HG03025 (cell line): Measurements from ENCODE around the gene PAGR1.
"Not testable (repeated sequence)": the region's sequence is repeated elsewhere in the genome, so short reads cannot be mapped to it uniquely, and the experiment has no call there.

Experiments
- ATAC-seq: cut with Tn5 transposase; IDR thresholded peaks from one replicate; pipeline ENCODE4 v1.9.1; 2021; ENCODE audit warnings: mild to moderate bottlenecking, moderate library complexity; ENCODE audit not compliant: unreplicated experiment, low FRiP score

Gene PAGR1

DNA sequence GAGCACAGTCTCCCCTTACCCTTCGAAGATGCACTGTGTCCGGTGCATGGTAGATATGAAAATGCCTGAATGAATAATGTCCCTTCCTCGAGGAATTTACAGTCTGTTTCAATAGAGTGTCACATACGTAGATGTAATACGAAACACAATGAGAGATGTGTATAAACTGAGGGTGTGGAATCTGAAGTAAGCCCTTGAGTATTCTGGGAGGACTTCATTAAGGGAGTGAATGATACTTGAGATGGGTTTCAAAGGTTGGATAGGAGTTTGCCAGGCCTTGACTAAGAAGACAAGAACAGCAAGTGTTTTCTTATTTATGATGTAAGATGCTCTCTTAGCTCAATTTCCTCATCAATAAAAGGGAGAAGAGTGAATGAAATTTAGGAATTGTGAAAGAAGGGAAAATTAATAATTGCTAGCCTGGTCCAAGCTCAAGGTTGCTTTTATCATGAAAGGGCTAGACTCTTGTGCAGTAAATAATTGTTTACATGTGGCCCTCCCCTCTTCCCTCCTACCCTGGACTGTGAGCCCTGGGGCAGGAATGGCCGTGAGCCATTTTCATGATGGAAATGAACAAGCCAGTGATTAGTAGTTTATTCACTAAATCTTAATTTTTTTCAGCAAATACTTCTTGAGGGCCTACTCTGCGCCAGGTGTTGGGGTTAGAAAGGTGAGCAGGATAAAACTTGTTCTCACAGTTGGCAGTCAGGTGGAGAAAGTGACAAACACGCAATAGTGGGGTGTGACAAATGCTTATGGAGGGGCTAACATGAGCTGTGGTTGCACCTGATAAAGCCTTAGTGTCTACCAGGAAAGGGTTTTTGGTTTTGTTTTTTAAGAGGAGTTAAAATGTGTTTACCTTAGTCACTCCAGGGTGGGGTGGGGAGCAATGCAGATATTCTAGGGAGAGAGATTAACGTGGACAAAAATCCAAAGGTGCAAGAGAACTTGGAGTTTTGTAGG, 23.8 kb upstream of the PAGR1 start:
- ATAC-seq: no peak

DNA sequence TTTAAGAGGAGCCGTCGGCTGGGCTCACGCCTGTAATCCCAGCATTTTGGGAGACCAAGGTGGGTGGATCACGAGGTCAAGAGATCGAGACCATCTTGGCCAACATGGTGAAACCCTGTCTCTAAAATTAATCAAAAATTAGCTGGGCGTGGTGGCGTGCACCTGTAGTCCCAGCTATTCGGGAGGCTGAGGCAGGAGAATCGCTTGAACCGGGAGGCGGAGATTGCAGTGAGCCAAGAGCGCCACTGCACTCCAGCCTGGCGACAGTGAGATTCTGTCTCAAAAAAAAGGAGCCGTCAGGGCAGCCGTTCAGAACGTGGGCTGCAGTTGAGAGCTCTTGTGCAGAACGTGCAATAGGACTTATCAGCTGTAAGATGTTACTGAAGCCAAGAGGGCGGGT, 22.8 kb upstream of the PAGR1 start:
- ATAC-seq: not testable (repeated sequence)

- no peak for ATAC-seq
Measured at GRCh38 chr16:29794231-29794710, 21.7 kb upstream of the PAGR1 start.

DNA sequence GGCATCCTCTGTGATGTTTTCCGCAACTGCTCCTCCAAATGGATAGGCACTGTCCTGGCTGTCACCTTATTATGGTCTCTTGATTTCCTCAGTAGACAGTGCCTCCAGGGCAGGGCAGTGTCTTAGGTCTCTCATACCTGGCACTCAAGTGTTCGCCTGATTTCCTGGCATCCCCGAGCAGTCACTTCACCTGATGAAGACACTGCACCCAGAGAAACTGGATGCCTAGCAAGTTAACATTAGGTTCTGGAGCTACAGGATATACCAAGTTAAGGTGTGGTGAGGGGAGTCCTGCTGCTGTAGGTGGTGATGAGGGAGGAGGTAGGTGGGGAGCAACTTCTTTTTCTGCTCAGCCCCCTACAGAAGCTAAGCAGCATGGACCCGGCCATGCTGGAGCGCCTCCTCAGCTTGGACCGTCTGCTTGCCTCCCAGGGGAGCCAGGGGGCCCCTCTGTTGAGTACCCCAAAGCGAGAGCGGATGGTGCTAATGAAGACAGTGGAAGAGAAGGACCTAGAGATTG, 13.5 kb upstream of the PAGR1 start:
- ATAC-seq: no peak

DNA sequence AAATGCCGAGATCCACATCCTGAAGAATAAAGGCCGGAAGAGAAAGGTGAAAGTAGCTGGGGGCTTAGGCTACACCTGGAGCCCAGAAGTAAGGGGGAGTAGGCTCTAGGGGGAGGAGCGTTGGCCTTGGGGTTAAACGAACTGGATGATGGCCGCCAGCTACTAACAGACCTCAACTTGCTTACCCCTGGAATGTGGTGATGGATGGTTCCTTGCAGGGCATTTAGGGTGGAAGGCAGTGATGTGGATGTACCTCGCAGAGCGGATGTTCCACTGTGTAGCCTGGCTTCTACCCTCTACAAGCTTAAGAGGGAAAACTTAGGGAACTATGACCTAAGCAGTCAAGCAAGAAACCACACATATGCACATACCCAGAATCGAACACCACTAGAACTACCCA, 11.9 kb upstream of the PAGR1 start:
- no peak for ATAC-seq

DNA sequence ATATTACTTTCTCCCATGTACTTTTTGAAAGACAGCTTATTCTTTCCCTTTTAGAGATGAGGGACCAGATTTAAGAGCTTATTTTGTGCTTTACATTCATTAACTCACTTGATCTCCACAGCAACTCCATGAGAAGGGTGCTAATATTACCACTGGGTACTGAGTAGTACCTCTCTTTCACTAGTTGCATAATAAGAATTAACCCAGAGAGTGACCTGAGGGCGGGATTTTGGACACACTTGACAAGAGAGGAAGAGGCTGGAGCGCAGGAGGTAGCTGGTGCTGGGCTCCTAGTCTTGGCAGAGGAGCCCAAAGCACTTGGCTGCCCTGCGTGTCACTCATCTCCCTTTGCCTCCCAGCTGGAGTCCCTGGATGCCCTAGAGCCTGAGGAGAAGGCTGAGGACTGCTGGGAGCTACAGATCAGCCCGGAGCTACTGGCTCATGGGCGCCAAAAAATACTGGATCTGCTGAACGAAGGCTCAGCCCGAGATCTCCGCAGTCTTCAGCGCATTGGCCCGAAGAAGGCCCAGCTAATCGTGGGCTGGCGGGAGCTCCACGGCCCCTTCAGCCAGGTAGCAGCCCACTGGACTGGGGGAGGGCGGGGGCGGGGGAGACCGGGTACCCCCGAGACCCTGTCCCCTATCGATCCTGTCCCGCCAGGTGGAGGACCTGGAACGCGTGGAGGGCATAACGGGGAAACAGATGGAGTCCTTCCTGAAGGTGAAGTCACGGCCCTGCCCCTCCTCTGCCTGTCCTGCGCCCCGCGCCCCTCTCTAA, 11.3 kb upstream of the PAGR1 start:
- ATAC-seq: no peak

GRCh38 chr16:29805232-29806098, 10.5 kb upstream of the PAGR1 start:
- peak; percentile 47 for ATAC-seq

DNA sequence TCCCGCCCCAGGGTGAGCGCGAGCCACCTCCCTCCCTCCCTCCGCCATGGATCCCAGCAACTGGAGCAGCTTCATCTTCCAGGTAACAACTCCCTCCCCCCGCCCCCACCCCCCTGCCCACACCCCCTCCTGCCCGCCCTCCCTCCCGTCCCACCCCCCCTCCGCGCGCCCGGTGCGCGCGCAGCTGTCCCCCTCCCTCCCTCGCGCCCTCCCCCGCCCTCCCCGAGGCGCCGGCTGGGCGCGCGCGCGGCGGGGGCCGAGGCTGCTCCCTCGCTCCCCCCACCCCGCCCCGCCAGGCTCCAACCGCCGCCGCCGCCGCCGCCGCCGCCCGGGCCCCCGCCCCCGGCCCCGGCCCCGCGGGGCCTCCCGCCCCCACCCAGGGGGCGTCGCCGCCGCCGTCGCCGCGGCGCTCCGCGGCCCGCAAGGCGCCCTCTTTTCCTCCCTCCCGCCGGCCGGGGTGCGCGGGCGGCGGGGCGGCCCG, 9.8 kb upstream of the PAGR1 start, which contains the start of gene MAZ:
TSS of gene MAZ (plus strand) at position 431 of the 481 bp plus-strand sequence. CDS start 173 bp downstream, outside the sequence.
- ATAC-seq: no peak

- ATAC-seq: no peak
Measured at GRCh38 chr16:29806641-29807425, 9.1 kb upstream of the PAGR1 start.

DNA sequence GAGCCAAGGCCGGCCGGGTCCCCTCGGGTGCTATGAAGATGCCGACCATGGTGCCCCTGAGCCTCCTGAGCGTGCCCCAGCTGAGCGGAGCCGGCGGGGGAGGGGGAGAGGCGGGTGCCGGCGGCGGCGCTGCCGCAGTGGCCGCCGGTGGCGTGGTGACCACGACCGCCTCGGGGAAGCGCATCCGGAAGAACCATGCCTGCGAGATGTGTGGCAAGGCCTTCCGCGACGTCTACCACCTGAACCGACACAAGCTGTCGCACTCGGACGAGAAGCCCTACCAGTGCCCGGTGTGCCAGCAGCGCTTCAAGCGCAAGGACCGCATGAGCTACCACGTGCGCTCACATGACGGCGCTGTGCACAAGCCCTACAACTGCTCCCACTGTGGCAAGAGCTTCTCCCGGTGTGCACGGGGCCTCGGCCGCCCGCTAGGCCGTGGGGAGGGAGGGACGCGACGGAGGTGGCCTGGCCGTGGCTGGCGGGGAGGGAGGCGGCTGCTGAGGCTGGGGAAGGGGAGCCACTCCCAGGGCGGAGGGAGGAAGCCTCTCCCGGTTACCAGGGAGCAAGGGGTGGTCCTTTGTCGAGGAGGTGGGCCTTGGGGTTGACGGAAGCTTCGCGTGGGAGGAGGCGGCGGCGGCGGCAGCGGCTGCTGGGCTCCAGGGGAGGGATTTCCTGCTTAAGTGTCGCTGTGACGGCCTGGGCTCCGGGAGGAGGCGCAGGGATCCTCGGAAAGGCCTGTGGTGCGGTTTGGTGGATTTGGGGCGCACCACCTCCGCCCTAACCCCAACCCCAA, 8.3 kb upstream of the PAGR1 start:
- no peak for ATAC-seq

GRCh38 chr16:29808219-29808900, 7.6 kb upstream of the PAGR1 start:
- ATAC-seq: no peak

DNA sequence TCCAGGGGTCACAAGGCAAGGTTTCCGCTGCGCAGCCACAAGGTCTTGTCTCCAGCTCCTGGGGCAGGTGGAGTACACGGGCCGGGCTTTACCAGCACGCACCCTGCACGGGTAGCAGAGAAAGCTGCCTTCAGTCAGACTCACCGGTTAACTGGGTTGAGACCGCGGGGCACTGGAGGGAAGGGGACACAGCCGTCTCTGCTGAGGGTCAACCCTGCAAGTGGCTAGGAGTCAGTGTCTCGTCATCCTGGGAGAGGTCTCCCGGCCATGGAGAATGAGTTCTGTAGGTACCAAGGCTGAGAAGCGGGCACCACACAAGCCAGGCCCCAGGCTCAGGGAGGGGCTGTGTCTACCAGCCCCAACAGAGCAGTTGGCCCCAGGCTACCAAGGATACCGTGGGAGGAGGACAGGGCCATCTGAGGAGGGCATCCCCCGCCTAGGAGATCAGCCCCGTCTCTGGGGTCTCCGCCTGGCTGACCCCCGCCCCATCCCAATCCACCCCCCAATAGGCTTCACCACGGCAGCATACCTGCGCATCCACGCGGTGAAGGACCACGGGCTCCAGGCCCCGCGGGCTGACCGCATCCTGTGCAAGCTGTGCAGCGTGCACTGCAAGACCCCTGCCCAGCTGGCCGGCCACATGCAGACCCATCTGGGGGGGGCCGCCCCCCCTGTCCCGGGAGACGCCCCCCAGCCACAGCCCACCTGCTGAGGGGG, 6.8 kb upstream of the PAGR1 start:
- ATAC-seq: no peak

- no peak for ATAC-seq
Measured at GRCh38 chr16:29809850-29810698, 5.9 kb upstream of the PAGR1 start.

DNA sequence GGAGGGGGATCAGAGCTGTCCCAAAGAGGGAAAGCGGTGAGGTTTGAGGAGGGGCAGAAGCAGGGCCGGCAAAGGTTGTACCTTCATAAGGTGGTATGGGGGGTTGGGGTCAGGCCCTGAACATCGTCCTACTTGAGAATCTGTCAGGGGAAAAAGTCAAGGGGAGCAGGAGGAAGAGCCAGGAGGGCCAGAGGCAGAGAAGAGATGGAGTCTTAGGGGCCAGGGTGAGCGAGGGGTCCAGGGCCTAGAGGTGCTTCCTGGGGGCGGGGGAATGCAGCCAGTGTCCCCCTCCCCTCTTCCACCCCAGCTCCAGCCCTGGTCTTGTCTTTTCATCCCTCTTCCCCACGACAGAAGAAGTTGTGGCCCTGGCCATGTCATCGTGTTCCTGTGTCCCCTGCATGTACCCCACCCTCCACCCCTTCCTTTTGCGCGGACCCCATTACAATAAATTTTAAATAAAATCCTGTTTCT, 5.2 kb upstream of the PAGR1 start:
- ATAC-seq: no peak

DNA sequence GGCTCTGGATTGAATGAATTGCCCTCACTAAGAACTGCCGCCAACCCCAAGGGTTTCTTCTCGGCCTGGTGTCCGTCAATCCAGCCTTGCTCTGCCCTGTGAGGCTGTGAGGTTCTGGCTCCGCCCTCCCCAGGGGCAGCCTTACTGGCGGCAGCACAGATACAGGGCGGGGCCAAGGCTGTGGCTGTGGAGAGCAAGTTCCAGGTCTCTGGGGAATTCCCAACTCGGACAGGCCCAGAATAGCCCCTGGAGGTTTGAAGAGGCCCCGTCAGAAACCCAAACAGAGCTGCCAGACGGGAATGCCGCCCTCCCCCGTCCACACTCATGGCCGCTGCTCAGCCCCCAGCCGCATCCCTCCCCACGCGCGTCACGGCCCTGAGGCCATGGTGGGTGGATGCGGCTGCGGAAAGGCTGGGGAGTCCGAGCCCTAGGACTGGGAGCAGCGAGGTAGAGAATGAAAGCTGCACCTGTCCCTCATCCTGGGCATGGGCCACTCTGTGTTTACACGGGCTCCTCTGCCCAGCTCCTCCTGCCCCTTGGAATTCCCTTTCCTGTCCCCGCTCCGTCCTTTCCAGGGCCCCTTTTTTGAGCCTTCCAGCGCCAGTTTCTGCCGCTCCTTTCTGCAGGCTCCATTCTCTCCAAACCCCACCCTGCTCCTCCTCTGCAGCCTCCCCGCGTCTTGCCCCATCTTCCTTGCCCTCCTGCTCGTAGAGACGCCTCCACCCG, 4.6 kb upstream of the PAGR1 start:
- no peak for ATAC-seq
